Right lobe of liver (tissue), 4 donors: ENCODE measurements around the gene ALDH16A1.
A peak's percentile ranks its signal among the peaks of the same experiment; 100 is the strongest.

Experiments used
- POLR2A ChIP-seq: fragments of 450-650 bp; IDR thresholded peaks from one replicate; pipeline ENCODE4 v1.6.1; 2017; ENCODE audit warnings: antibody characterized with exemption, mild to moderate bottlenecking
- TF ChIP-seq, protein P1 (sequence below), 4 donors: fragments of 200-600 bp in 3 of 4; fragments of 450-650 bp in 1 of 4; IDR thresholded peaks; one replicate each; pipeline versions ENCODE4 v1.5.1 to v1.8.0; 2016 to 2022; ENCODE audit warnings: antibody characterized with exemption in 4 of 4, mild to moderate bottlenecking in 2 of 4
- donor health status: DM: no; HTN: no; CAD: no.
- donor health status: DM: no; HTN: no; CAD: no.
- donor health status: DM: no; HTN: yes; CAD: no.

DNA sequence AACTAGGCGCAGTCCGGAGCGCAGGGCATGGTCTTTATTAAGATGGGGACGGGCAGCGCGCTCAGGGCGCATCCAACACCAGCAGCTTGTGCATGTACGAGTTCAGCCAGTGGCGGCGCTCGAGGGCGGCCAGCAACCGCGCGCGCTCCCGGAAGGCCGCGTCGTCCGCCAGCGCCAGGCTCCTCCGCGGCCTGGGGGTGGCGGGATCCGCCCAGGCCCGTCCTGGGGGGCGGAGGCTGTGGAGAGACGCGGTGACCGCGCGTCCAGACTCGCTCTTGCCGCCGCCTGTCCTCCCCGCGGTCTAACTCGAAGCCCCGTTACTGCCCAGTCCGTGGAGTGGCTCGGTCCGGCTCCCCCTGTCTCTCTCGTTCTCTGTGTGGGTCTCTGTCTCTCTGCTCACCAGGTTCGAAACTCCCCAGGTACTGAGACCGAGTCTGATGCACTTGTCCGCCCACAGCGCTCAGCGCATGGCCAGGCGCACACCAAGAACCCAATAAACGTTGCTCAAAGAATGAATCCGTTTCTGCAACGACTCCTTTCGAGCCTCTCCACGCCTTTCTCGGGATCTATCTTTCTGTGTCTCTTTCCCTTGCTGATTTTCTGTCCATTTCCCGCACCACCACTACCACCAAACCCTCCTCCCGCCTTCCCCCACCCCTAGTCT is 30.5 kb upstream of the ALDH16A1 start:
- TF ChIP-seq, protein P1, sequence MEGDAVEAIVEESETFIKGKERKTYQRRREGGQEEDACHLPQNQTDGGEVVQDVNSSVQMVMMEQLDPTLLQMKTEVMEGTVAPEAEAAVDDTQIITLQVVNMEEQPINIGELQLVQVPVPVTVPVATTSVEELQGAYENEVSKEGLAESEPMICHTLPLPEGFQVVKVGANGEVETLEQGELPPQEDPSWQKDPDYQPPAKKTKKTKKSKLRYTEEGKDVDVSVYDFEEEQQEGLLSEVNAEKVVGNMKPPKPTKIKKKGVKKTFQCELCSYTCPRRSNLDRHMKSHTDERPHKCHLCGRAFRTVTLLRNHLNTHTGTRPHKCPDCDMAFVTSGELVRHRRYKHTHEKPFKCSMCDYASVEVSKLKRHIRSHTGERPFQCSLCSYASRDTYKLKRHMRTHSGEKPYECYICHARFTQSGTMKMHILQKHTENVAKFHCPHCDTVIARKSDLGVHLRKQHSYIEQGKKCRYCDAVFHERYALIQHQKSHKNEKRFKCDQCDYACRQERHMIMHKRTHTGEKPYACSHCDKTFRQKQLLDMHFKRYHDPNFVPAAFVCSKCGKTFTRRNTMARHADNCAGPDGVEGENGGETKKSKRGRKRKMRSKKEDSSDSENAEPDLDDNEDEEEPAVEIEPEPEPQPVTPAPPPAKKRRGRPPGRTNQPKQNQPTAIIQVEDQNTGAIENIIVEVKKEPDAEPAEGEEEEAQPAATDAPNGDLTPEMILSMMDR (IDR thresholded peaks at IDR 0.05): peak; percentile 21 to 27 (median 24)
- no peak for TF ChIP-seq POLR2A
